ENCODE measurements around the gene ZBTB4.

ZBTB4 gene

GRCh38 chr17:7497636-7498035 is 18.2 kb upstream of the ZBTB4 start:
- Histone ChIP-seq H3K27me3 (ENCODE audit: insufficient read depth, poor library complexity, severe bottlenecking) (no peaks in the 10 kb centered on the region), H3K27ac (replicated peaks) (no peak overlapping the region), H3K4me3 (replicated peaks; ENCODE audit: insufficient read depth, low read length) (no peak overlapping the region)
- no peak for TF ChIP-seq REST (IDR thresholded peaks at IDR 0.05; ENCODE audit: insufficient replicate concordance, low read depth)
- no peak for TF ChIP-seq GABPA (IDR thresholded peaks at IDR 0.05; ENCODE audit: low read depth)
- no peak for TF ChIP-seq CTCF (IDR thresholded peaks at IDR 0.05; ENCODE audit: insufficient read depth, low read length)
- TF ChIP-seq SPI1 (IDR thresholded peaks at IDR 0.05; ENCODE audit: borderline replicate concordance, low read depth) = no peak
- TF ChIP-seq POLR2AphosphoS5 (IDR thresholded peaks at IDR 0.05; ENCODE audit: low read depth) = no peak
- no peak for DNase-seq (ENCODE audit: low read depth in 1 of 2, low spot score in 1 of 2)

GRCh38 chr17:7497228-7497627 is 17.8 kb upstream of the ZBTB4 start:
- Histone ChIP-seq H3K4me3 (replicated peaks; ENCODE audit: insufficient read depth, low read length) (no peak overlapping the region), H3K27me3 (ENCODE audit: insufficient read depth, poor library complexity, severe bottlenecking) (no peaks in the 10 kb centered on the region), H3K27ac (replicated peaks) (no peak overlapping the region)
- TF ChIP-seq GABPA (IDR thresholded peaks at IDR 0.05; ENCODE audit: low read depth) (no peak), CTCF (IDR thresholded peaks at IDR 0.05; ENCODE audit: insufficient read depth, low read length) (no peak), POLR2AphosphoS5 (IDR thresholded peaks at IDR 0.05; ENCODE audit: low read depth) (no peak), REST (IDR thresholded peaks at IDR 0.05; ENCODE audit: insufficient replicate concordance, low read depth) (no peak), SPI1 (IDR thresholded peaks at IDR 0.05; ENCODE audit: borderline replicate concordance, low read depth) (no peak)
- no peak for DNase-seq (ENCODE audit: low read depth in 1 of 2, low spot score in 1 of 2)

GRCh38 chr17:7496470-7497183 is 17.2 kb upstream of the ZBTB4 start:
- Histone ChIP-seq H3K4me3 (replicated peaks; ENCODE audit: insufficient read depth, low read length) (no peak overlapping the region), H3K27ac (replicated peaks) (no peak overlapping the region), H3K27me3 (ENCODE audit: insufficient read depth, poor library complexity, severe bottlenecking) (no peaks in the 10 kb centered on the region)
- TF ChIP-seq GABPA (IDR thresholded peaks at IDR 0.05; ENCODE audit: low read depth) (no peak), POLR2AphosphoS5 (IDR thresholded peaks at IDR 0.05; ENCODE audit: low read depth) (no peak), REST (IDR thresholded peaks at IDR 0.05; ENCODE audit: insufficient replicate concordance, low read depth) (no peak), CTCF (IDR thresholded peaks at IDR 0.05; ENCODE audit: insufficient read depth, low read length) (no peak), SPI1 (IDR thresholded peaks at IDR 0.05; ENCODE audit: borderline replicate concordance, low read depth) (no peak)
- DNase-seq (ENCODE audit: low read depth in 1 of 2, low spot score in 1 of 2) = no peak

Data from HL-60 (cell line).